Measurements from ENCODE around the gene RBBP6. TPM values are rescaled to one million over a fixed set of nuclear protein-coding genes. Genes with fewer than 3 reads are reported as not detected.

Gene RBBP6
- total RNA-seq, 2 donors from 2014 or later: 31.1 to 63.0 TPM

GRCh38 chr16:24541233-24541933 lies 2.0 kb downstream of the RBBP6 start:
- Histone ChIP-seq H3K27ac (peak overlapping the region in 3 of 4 donors; percentile 99 to 100 (median 100)), H3K4me1 (peaks cover 49% of the 10 kb centered on the region), H3K27me3 (no peaks in the 10 kb centered on the region), H3K9me3 (no peaks in the 10 kb centered on the region), H3K36me3 (replicated peaks in 1 of 2; ENCODE audit: insufficient read depth in 1 of 2, low read depth in 2 of 2) (no peaks in the 10 kb centered on the region), H3K4me3 (peak overlapping the region in 1 of 2 donors; percentile 66)
- intact Hi-C loops (cut with DNase I): no loop called here
- DNase-seq (no peak), ATAC-seq (no peak)
- 2% methylated on average over 7 of the region's 7 CpGs for WGBS, 2 donors
- TF ChIP-seq POLR2A (IDR thresholded peaks at IDR 0.05) (no peak), CTCF (IDR thresholded peaks at IDR 0.05) (no peak)

- no peaks in the 10 kb centered on the region for H3K27me3 ChIP-seq
- no peak overlapping the region for H3K4me3 ChIP-seq
- ATAC-seq (no peak), DNase-seq (no peak)
- TF ChIP-seq POLR2A (IDR thresholded peaks at IDR 0.05) (no peak), CTCF (IDR thresholded peaks at IDR 0.05) (no peak)
- no peak overlapping the region for H3K27ac ChIP-seq
- intact Hi-C loops (cut with DNase I): no loop called here
- H3K4me1 ChIP-seq: peaks cover 44% of the 10 kb centered on the region
- H3K36me3 ChIP-seq (replicated peaks in 1 of 2; ENCODE audit: insufficient read depth in 1 of 2, low read depth in 2 of 2): peaks cover 3 to 5% of the 10 kb centered on the region in 2 donors
- no peaks in the 10 kb centered on the region for H3K9me3 ChIP-seq
- 6 to 11% methylated on average over 2 of the region's 2 CpGs for WGBS, 2 donors
Measured at GRCh38 chr16:24543949-24544348, 4.6 kb downstream of the RBBP6 start.

GRCh38 chr16:24544640-24545039 lies 5.3 kb downstream of the RBBP6 start:
- intact Hi-C loops (cut with DNase I): no loop called here
- H3K27ac ChIP-seq: no peak overlapping the region
- no peak for ATAC-seq
- WGBS, 2 donors: 61 to 68% methylated on average over 3 of the region's 3 CpGs
- no peaks in the 10 kb centered on the region for H3K27me3 ChIP-seq
- no peak overlapping the region for H3K4me3 ChIP-seq
- no peak for TF ChIP-seq POLR2A (IDR thresholded peaks at IDR 0.05)
- H3K36me3 ChIP-seq (replicated peaks in 1 of 2; ENCODE audit: insufficient read depth in 1 of 2, low read depth in 2 of 2): peaks cover 5 to 6% of the 10 kb centered on the region in 2 donors
- no peaks in the 10 kb centered on the region for H3K9me3 ChIP-seq
- H3K4me1 ChIP-seq: peaks cover 44% of the 10 kb centered on the region
- no peak for DNase-seq

- H3K36me3 ChIP-seq (replicated peaks in 1 of 2; ENCODE audit: insufficient read depth in 1 of 2, low read depth in 2 of 2): peaks cover 5 to 7% of the 10 kb centered on the region in 2 donors
- intact Hi-C loops (cut with DNase I): no loop called here
- no peak for TF ChIP-seq POLR2A (IDR thresholded peaks at IDR 0.05)
- no peak for TF ChIP-seq CTCF (IDR thresholded peaks at IDR 0.05)
- no peak overlapping the region for H3K27ac ChIP-seq
- DNase-seq (no peak), ATAC-seq (no peak)
- H3K9me3 ChIP-seq: no peaks in the 10 kb centered on the region
- WGBS, 2 donors: 97 to 100% methylated on average over 1 of the region's 1 CpG
- no peak overlapping the region for H3K4me3 ChIP-seq
- H3K27me3 ChIP-seq: no peaks in the 10 kb centered on the region
- peaks cover 12% of the 10 kb centered on the region for H3K4me1 ChIP-seq
Measured at GRCh38 chr16:24550295-24550694, 10.9 kb downstream of the RBBP6 start.

- Histone ChIP-seq H3K36me3 (replicated peaks in 1 of 2; ENCODE audit: insufficient read depth in 1 of 2, low read depth in 2 of 2) (peaks cover 5 to 10% of the 10 kb centered on the region in 2 donors), H3K27me3 (no peaks in the 10 kb centered on the region), H3K27ac (no peak overlapping the region), H3K4me3 (no peak overlapping the region), H3K4me1 (peaks cover 6% of the 10 kb centered on the region), H3K9me3 (no peaks in the 10 kb centered on the region)
- DNase-seq (no peak), ATAC-seq (no peak)
- 94 to 100% methylated on average over 1 of the region's 1 CpG for WGBS, 2 donors
- TF ChIP-seq POLR2A (IDR thresholded peaks at IDR 0.05) (no peak), CTCF (IDR thresholded peaks at IDR 0.05) (no peak)
- intact Hi-C loops (cut with DNase I): no loop called here
Measured at GRCh38 chr16:24552705-24553246, 13.4 kb downstream of the RBBP6 start.
